ENCODE data around the gene ARHGEF7.

Gene ARHGEF7

DNA sequence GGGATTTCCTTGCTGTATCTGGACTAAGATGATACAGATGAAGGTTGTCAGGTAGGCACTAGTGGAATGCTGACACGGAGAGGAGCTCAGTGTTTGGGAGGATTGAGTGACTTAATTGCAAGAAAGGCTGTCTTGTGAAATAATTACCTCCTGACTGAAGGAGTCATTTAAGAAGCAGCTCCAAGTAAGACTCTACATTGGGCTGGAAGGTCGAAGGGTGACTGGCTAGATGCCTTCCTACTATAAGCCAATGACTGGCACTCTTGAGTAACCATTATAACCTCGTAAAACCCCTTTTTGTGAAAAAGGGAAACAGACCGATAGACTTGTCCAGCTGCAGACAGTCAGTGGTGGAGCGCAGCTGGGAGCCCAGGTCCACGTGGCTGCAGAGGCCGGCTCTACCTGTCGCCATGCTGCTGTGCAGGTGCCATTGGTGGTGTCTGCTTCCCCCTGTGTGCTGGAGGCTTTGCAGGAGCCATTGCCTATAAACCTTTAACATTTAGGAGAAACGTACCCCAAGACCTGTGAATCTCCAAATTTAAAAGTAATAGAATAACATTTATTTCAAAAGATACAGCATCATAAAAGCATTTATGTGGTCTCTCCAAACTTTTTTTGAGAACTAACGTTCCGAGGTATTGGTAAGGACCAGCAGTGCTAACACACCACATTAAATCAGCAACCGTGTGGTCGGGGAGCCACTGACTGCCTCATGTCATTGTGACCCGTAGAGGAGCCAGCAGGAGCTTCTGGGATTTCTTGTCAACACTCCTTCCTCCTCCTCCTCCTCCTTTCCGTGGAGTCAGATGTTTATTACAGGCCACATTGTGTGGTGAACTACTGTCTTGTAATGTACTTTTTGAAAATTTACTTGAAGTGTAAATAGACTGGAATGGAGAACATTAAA lies 124.9 kb downstream of the ARHGEF7 start:
- peaks cover 34% of the 10 kb centered on the region for H3K36me3 Mint-ChIP-seq
- H3K27ac Mint-ChIP-seq = no peak overlapping the region

GRCh38 chr13:111241006-111241755 lies 126.1 kb downstream of the ARHGEF7 start:
- Mint-ChIP-seq H3K27ac (peak overlapping the region; percentile 45), H3K27me3 (no peaks in the 10 kb centered on the region), H3K36me3 (peaks cover 37% of the 10 kb centered on the region), H3K4me3 (no peak overlapping the region), H3K4me1 (no peaks in the 10 kb centered on the region), H3K9me3 (no peaks in the 10 kb centered on the region)
- no peak for DNase-seq
- CTCF ChIA-PET = interaction anchor here (1.9 kb wide), 1 partner anchor 17 kb away, joined by 7 read pairs; no protein-coding TSS in a partner anchor

More for the DNA sequence above, 124.9 kb downstream of the ARHGEF7 start:
- DNase-seq = no peak
- Mint-ChIP-seq H3K27me3 (no peaks in the 10 kb centered on the region), H3K4me3 (no peak overlapping the region), H3K9me3 (no peaks in the 10 kb centered on the region), H3K4me1 (no peaks in the 10 kb centered on the region)
- CTCF ChIA-PET = no interaction called here

DNA sequence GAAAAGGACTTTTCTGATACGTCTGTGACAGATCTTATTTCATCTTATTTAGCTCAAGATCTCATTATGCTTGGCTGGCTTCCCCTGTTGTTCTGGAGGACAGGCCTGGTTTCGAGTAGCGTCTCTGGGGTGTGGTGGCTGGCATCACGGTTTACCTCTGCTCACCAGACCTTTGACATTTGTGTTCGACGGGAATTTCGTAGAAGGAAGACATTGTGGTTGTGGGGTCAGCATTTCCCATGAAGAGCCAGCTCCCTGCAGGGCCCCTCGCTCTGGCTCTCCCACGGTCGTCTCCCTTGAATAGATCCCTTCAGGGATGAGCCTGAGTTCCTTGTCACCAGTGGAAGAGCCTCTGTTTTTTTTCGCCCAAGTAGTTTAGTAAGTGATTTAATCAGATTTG lies 126.8 kb downstream of the ARHGEF7 start:
- no peak for DNase-seq
- Mint-ChIP-seq H3K36me3 (peaks cover 38% of the 10 kb centered on the region), H3K4me1 (no peaks in the 10 kb centered on the region), H3K9me3 (no peaks in the 10 kb centered on the region), H3K27me3 (no peaks in the 10 kb centered on the region), H3K4me3 (no peak overlapping the region), H3K27ac (peak overlapping the region; percentile 45)
- CTCF ChIA-PET = interaction anchor here (1.9 kb wide), 1 partner anchor 17 kb away, joined by 7 read pairs; no protein-coding TSS in a partner anchor

DNA sequence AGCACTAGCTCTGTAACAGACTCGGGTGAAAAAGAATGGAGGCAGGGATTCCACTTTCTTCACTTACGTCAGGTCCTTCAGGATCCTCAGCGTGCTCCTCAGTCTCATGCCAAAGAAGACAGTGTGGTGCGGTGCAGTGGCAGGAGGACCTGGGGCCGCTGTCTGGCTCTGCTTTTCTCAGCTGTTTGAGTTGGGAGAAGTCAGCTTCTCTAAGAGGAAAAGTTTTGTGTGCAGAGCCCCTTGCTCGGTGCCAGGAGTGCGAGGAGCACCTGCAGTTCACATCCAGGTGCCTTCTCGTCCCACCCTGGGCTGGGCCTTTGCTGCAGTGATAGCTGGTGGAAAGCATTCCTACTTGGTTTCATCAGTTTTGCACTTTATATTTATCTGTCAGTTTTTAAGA lies 127.5 kb downstream of the ARHGEF7 start:
- Mint-ChIP-seq H3K4me1 (no peaks in the 10 kb centered on the region), H3K27me3 (no peaks in the 10 kb centered on the region), H3K27ac (no peak overlapping the region), H3K9me3 (no peaks in the 10 kb centered on the region), H3K4me3 (no peak overlapping the region), H3K36me3 (peaks cover 40% of the 10 kb centered on the region)
- DNase-seq = no peak
- CTCF ChIA-PET = interaction anchor here (1.9 kb wide), 1 partner anchor 18 kb away, joined by 7 read pairs; no protein-coding TSS in a partner anchor

- CTCF ChIA-PET = no interaction called here
- no peak for DNase-seq
- H3K4me1 Mint-ChIP-seq = no peaks in the 10 kb centered on the region
- no peaks in the 10 kb centered on the region for H3K27me3 Mint-ChIP-seq
- no peak overlapping the region for H3K4me3 Mint-ChIP-seq
- no peaks in the 10 kb centered on the region for H3K9me3 Mint-ChIP-seq
- H3K27ac Mint-ChIP-seq = no peak overlapping the region
- peaks cover 48% of the 10 kb centered on the region for H3K36me3 Mint-ChIP-seq
Observed at GRCh38 chr13:111243981-111244380, 128.9 kb downstream of the ARHGEF7 start.

DNA sequence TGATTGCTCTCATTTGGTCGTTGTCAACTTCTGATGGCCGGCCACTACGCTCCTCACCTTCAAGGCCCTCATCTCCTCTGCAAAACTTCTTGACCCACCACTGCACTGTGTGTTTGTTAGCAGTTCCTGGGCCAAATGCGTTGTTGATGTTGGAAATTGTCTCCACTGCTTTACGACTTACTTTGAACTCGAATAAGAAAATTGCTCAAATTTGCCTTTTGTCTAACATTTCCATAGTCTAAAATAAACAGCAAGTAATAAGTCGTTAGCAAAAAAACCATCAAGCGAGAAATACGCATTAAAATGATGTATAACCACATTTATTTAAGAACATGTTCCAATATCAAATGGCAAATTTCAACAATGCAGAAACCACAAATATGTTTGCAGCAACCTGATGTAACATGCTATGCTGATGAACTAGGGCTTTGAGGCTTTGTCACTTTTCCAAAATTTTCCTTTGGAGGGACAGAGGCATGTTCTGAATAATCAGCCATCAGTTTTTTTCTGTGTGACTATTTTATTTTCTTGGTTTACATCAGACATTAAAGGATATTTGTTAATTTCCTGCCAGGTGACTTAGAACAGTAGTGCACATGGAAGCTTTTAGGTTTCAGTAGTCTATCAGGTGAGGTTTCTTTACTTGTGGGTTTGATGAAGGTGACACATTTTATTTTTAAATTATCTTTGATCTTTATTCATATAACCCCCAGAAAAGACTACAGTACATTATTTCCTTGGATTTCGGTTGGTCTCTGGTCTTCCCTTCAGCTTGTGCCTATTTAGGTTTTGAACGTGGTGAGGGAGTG lies 130.7 kb downstream of the ARHGEF7 start:
- peaks cover 45% of the 10 kb centered on the region for H3K36me3 Mint-ChIP-seq
- no peaks in the 10 kb centered on the region for H3K4me1 Mint-ChIP-seq
- DNase-seq = no peak
- no peaks in the 10 kb centered on the region for H3K9me3 Mint-ChIP-seq
- H3K27me3 Mint-ChIP-seq = no peaks in the 10 kb centered on the region
- H3K27ac Mint-ChIP-seq = no peak overlapping the region
- H3K4me3 Mint-ChIP-seq = no peak overlapping the region
- CTCF ChIA-PET = interaction anchor here (0.5 kb wide), 1 partner anchor 194 kb away, joined by 3 read pairs; no protein-coding TSS in a partner anchor

DNA sequence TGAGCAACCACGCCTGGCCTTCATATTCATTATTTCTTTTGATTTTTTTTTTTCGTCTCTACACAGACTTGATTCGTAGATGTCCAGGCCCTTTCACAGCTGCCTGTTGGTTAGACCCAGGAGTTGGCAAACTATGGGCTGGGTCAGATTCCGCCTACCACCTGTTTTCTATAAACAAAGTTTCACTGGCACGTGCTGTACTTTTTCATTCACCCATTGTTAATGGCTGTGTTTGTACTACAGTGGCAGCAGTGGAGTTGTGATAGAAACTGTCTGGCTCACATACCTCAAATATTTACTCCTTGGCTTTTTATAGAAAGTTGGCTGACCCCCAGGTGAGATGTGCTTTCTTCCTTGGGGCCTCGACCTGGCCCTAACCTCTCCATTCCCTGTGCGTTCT lies 132.4 kb downstream of the ARHGEF7 start:
- no peak for DNase-seq
- H3K36me3 Mint-ChIP-seq = peaks cover 51% of the 10 kb centered on the region
- H3K9me3 Mint-ChIP-seq = no peaks in the 10 kb centered on the region
- H3K4me1 Mint-ChIP-seq = no peaks in the 10 kb centered on the region
- no peaks in the 10 kb centered on the region for H3K27me3 Mint-ChIP-seq
- no peak overlapping the region for H3K27ac Mint-ChIP-seq
- no peak overlapping the region for H3K4me3 Mint-ChIP-seq
- CTCF ChIA-PET = no interaction called here

- H3K9me3 Mint-ChIP-seq = peaks cover 4% of the 10 kb centered on the region
- H3K4me1 Mint-ChIP-seq = no peaks in the 10 kb centered on the region
- H3K27me3 Mint-ChIP-seq = no peaks in the 10 kb centered on the region
- no peak for DNase-seq
- no peak overlapping the region for H3K4me3 Mint-ChIP-seq
- CTCF ChIA-PET = no interaction called here
- no peak overlapping the region for H3K27ac Mint-ChIP-seq
- peaks cover 56% of the 10 kb centered on the region for H3K36me3 Mint-ChIP-seq
Observed at GRCh38 chr13:111248822-111249221, 133.7 kb downstream of the ARHGEF7 start.

DNA sequence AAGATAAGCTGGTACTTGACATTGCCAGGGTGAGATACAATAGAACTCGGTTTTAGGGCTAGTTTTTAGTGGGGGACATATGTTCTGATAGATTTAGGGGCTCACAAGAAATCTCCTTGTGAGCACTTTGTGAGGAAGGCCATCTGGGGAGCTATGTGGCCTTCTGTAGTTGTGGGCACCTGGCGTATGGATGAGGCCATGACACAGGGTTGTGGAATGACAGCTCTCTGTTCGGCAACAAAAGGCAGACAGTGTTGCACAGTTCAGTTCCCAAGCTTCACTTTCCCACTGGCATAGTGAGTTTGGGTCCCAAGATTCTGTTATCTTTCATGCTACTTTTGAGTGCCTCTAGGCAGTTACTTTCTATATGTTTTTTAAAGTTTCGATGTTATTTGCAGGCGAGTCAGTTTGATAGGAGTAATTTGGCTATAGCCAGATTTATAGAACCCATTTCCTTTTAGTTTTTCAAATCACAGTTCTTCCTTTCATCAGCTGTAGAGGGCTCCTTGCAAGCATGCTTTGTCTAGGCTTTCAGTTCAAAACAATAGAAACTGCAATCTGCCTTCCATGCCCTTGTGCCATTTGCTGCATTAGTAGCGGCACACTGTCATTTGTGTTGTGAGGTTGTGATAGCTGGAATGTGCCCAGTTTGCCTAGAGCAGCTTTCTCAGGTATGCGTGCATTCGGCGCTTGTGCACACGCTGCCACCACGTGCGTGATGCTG lies 134.7 kb downstream of the ARHGEF7 start:
- no peaks in the 10 kb centered on the region for H3K27me3 Mint-ChIP-seq
- H3K9me3 Mint-ChIP-seq = peaks cover 5% of the 10 kb centered on the region
- no peaks in the 10 kb centered on the region for H3K4me1 Mint-ChIP-seq
- H3K36me3 Mint-ChIP-seq = peaks cover 51% of the 10 kb centered on the region
- no peak overlapping the region for H3K4me3 Mint-ChIP-seq
- no peak for DNase-seq
- CTCF ChIA-PET = interaction anchor here (0.6 kb wide), 1 partner anchor 125 kb away, joined by 4 read pairs; no protein-coding TSS in a partner anchor
- H3K27ac Mint-ChIP-seq = no peak overlapping the region

GRCh38 chr13:111251646-111252445 lies 136.7 kb downstream of the ARHGEF7 start:
- peaks cover 11% of the 10 kb centered on the region for H3K9me3 Mint-ChIP-seq
- CTCF ChIA-PET = interaction anchor here (0.8 kb wide), 1 partner anchor 184 kb away, joined by 3 read pairs; no protein-coding TSS in a partner anchor
- H3K4me1 Mint-ChIP-seq = no peaks in the 10 kb centered on the region
- no peak overlapping the region for H3K4me3 Mint-ChIP-seq
- no peaks in the 10 kb centered on the region for H3K27me3 Mint-ChIP-seq
- no peak for DNase-seq
- peaks cover 57% of the 10 kb centered on the region for H3K36me3 Mint-ChIP-seq
- H3K27ac Mint-ChIP-seq = peak overlapping the region; percentile 77

- peak overlapping the region; percentile 77 for H3K27ac Mint-ChIP-seq
Observed at GRCh38 chr13:111252446-111253364, 137.6 kb downstream of the ARHGEF7 start.

DNA sequence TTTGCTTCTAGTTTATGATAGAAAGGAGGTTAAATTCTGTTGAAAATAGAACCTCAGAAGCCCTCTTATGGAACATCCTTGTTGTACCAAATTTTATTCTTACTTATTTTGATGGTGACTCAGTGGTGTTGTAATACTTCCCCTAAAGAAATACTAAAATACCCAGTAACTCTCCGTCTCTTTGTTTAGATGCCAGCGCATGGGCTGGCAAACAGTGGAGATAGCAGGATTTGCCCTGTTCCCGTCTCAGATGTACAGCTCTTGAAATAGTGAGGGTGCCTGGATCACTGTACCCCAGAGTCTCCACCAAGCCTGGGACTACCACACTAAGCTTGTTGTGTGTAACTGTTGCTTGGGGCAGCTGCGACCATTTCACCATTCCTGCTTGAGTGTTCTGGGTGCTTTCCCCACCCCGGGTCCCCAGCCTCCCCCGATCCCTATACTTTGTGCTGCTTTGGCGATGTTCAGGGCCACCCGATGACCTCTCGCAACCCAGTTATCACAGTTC lies 138.3 kb downstream of the ARHGEF7 start:
- CTCF ChIA-PET = no interaction called here
- Mint-ChIP-seq H3K4me3 (no peak overlapping the region), H3K27ac (no peak overlapping the region), H3K4me1 (no peaks in the 10 kb centered on the region), H3K9me3 (peaks cover 16% of the 10 kb centered on the region), H3K27me3 (no peaks in the 10 kb centered on the region), H3K36me3 (peaks cover 61% of the 10 kb centered on the region)
- DNase-seq = no peak

More at GRCh38 chr13:111252446-111253364, 137.6 kb downstream of the ARHGEF7 start:
- CTCF ChIA-PET = interaction anchor here (0.8 kb wide), 1 partner anchor 185 kb away, joined by 3 read pairs; no protein-coding TSS in a partner anchor
- H3K36me3 Mint-ChIP-seq = peaks cover 60% of the 10 kb centered on the region
- H3K27me3 Mint-ChIP-seq = no peaks in the 10 kb centered on the region
- H3K4me1 Mint-ChIP-seq = no peaks in the 10 kb centered on the region
- peaks cover 15% of the 10 kb centered on the region for H3K9me3 Mint-ChIP-seq
- no peak for DNase-seq
- no peak overlapping the region for H3K4me3 Mint-ChIP-seq
